GM21360 (cell line): Measurements from ENCODE around the gene TMPRSS11B.
"Not testable (repeated sequence)": the region's sequence is repeated elsewhere in the genome, so short reads cannot be mapped to it uniquely, and the experiment has no call there.

Experiments
- ATAC-seq: cut with Tn5 transposase; IDR thresholded peaks from one replicate; pipeline ENCODE4 v1.9.1; 2021; ENCODE audit warnings: mild to moderate bottlenecking, moderate library complexity; ENCODE audit not compliant: unreplicated experiment

TMPRSS11B gene

GRCh38 chr4:68228568-68228967 is 16.9 kb downstream of the TMPRSS11B start:
- no peak for ATAC-seq

GRCh38 chr4:68218044-68218443 is 27.4 kb downstream of the TMPRSS11B start:
- ATAC-seq: no peak

GRCh38 chr4:68216501-68216900 is 29.0 kb downstream of the TMPRSS11B start:
- ATAC-seq: no peak

GRCh38 chr4:68209003-68209402 is 36.5 kb downstream of the TMPRSS11B start:
- no peak for ATAC-seq

- ATAC-seq: not testable (repeated sequence)
Measured at GRCh38 chr4:68194305-68194704, 51.2 kb downstream of the TMPRSS11B start.

GRCh38 chr4:68193194-68193593 is 52.3 kb downstream of the TMPRSS11B start:
- ATAC-seq: no peak

GRCh38 chr4:68187145-68187544 is 58.3 kb downstream of the TMPRSS11B start:
- ATAC-seq: no peak

- no peak for ATAC-seq
Measured at GRCh38 chr4:68184923-68185322, 60.6 kb downstream of the TMPRSS11B start.

GRCh38 chr4:68183417-68183816 is 62.1 kb downstream of the TMPRSS11B start:
- no peak for ATAC-seq

- no peak for ATAC-seq
Measured at GRCh38 chr4:68182382-68182820, 63.1 kb downstream of the TMPRSS11B start.

GRCh38 chr4:68180849-68181526 is 64.5 kb downstream of the TMPRSS11B start:
- no peak for ATAC-seq

GRCh38 chr4:68176904-68177303 is 68.6 kb downstream of the TMPRSS11B start:
- no peak for ATAC-seq
